CD14-positive monocyte (primary cell): ENCODE results near the gene DDX17. TPM values are rescaled to one million over a fixed set of nuclear protein-coding genes. Genes with fewer than 3 reads are reported as not detected.
A peak's percentile ranks its signal among the peaks of the same experiment; 100 is the strongest.

Experiments used
- DNase-seq, 3 donors: peaks; one replicate each; pipeline ENCODE4 v3.0.0-alpha.2; 2011 to 2022
- H2AFZ ChIP-seq: 2 replicates; pipeline ENCODE4 v1.6.0; 2012; ENCODE audit warnings: mild to moderate bottlenecking, low read depth, low read length, inconsistent platforms; ENCODE audit not compliant: insufficient read depth, poor library complexity, severe bottlenecking
- H3K27ac ChIP-seq, 2 donors: 1 replicate in 1 of 2; 2 replicates in 1 of 2; pipeline ENCODE4 v1.5.1; 2012 to 2013; ENCODE audit warnings: low read length in 2 of 2, control low read depth in 1 of 2, inconsistent platforms in 1 of 2, low read depth in 1 of 2, mild to moderate bottlenecking in 1 of 2
- H3K27me3 ChIP-seq, 2 donors: one replicate each; pipeline versions ENCODE4 v1.6.0 to v1.6.1; 2011 to 2013; ENCODE audit warnings: low read length in 2 of 2; ENCODE audit not compliant: control insufficient read depth in 2 of 2, insufficient read depth in 2 of 2
- H3K36me3 ChIP-seq, 2 donors: replicated peaks in 1 of 2; 1 replicate in 1 of 2; 2 replicates in 1 of 2; pipeline versions ENCODE4 v1.5.1 to v1.6.1; 2012 to 2013; ENCODE audit warnings: low read length in 2 of 2, control low read depth in 1 of 2, inconsistent platforms in 1 of 2, mild to moderate bottlenecking in 1 of 2; ENCODE audit not compliant: insufficient read depth in 2 of 2, control insufficient read depth in 1 of 2
- H3K4me1 ChIP-seq, 2 donors: 1 replicate in 1 of 2; 2 replicates in 1 of 2; pipeline versions ENCODE4 v1.5.1 to v1.6.1; 2012 to 2013; ENCODE audit warnings: low read length in 2 of 2, control low read depth in 1 of 2, inconsistent platforms in 1 of 2, mild to moderate bottlenecking in 1 of 2, moderate library complexity in 1 of 2; ENCODE audit not compliant: insufficient read depth in 2 of 2, control insufficient read depth in 1 of 2
- H3K4me2 ChIP-seq: replicated peaks from 2 replicates; pipeline ENCODE3; 2012; ENCODE audit warnings: low read length, moderate library complexity, mild to moderate bottlenecking; ENCODE audit not compliant: poor library complexity, severe bottlenecking; ENCODE audit errors: extremely low read depth
- H3K4me3 ChIP-seq, 3 experiments: fragments of 200-600 bp in 1 of 3; sonication (generic) in 1 of 3; replicated peaks in 1 of 3; 1 replicate in 2 of 3; 2 replicates in 1 of 3; pipeline ENCODE4 v1.5.1; 2011 to 2013; ENCODE audit warnings: low read length in 3 of 3, mild to moderate bottlenecking in 3 of 3, control low read depth in 2 of 3, low read depth in 2 of 3, inconsistent platforms in 1 of 3, moderate library complexity in 1 of 3
- H3K79me2 ChIP-seq: 2 replicates; pipeline ENCODE4 v1.6.0; 2012; ENCODE audit warnings: mild to moderate bottlenecking, control low read depth, inconsistent platforms, low read length, moderate library complexity; ENCODE audit not compliant: insufficient read depth
- H3K9ac ChIP-seq: 2 replicates; pipeline ENCODE4 v1.6.0; 2017; ENCODE audit warnings: low read length, mild to moderate bottlenecking; ENCODE audit not compliant: insufficient read depth, poor library complexity, severe bottlenecking
- H3K9me3 ChIP-seq, 2 donors: replicated peaks in 1 of 2; 1 replicate in 1 of 2; 2 replicates in 1 of 2; pipeline versions ENCODE4 v1.5.1 to v1.6.1; 2012 to 2013; ENCODE audit warnings: low read length in 2 of 2, control low read depth in 1 of 2; ENCODE audit not compliant: control insufficient read depth in 1 of 2, insufficient read depth in 1 of 2
- H4K20me1 ChIP-seq: 2 replicates; pipeline ENCODE4 v1.6.0; 2012; ENCODE audit warnings: mild to moderate bottlenecking, low read length, control low read depth, moderate library complexity; ENCODE audit not compliant: insufficient read depth
- H3K27ac Mint-ChIP-seq, 7 donors: one replicate each; pipeline ENCODE4 v1.8.0; 2020; ENCODE audit warnings: mild to moderate bottlenecking in 7 of 7, mixed read lengths in 7 of 7, moderate library complexity in 6 of 7, inconsistent platforms in 2 of 7
- H3K27me3 Mint-ChIP-seq, 3 donors: one replicate each; pipeline ENCODE4 v1.8.0; 2021 to 2022; ENCODE audit warnings: low read depth in 3 of 3, mild to moderate bottlenecking in 3 of 3, mixed read lengths in 3 of 3, moderate library complexity in 3 of 3, inconsistent platforms in 1 of 3
- H3K36me3 Mint-ChIP-seq, 2 donors: one replicate each; pipeline ENCODE4 v1.8.0; 2020; ENCODE audit warnings: mixed read lengths in 2 of 2, inconsistent platforms in 1 of 2, mild to moderate bottlenecking in 1 of 2
- H3K4me1 Mint-ChIP-seq: one replicate; pipeline ENCODE4 v1.8.0; 2020; ENCODE audit warnings: mild to moderate bottlenecking, mixed read lengths
- H3K4me3 Mint-ChIP-seq, 2 donors: one replicate each; pipeline ENCODE4 v1.8.0; 2020; ENCODE audit warnings: mild to moderate bottlenecking in 2 of 2, mixed read lengths in 2 of 2, moderate library complexity in 1 of 2
- H3K9me3 Mint-ChIP-seq, 7 donors: one replicate each; pipeline ENCODE4 v1.8.0; 2020 to 2022; ENCODE audit warnings: mixed read lengths in 7 of 7, mild to moderate bottlenecking in 6 of 7, moderate library complexity in 6 of 7, inconsistent platforms in 2 of 7
- CTCF ChIP-seq: fragments of 200-600 bp; IDR thresholded peaks from one replicate; pipeline ENCODE4 v1.8.0; 2022; ENCODE audit warnings: antibody characterized with exemption, mild to moderate bottlenecking
- WGBS: methylation state at CpG from one replicate; pipeline ENCODE4 v1.1.5; 2013; ENCODE audit warnings: missing lambda C conversion rate; ENCODE audit not compliant: insufficient coverage; 5-methylcytosine and 5-hydroxymethylcytosine counted together
- intact Hi-C, 2 donors: fragments of 100-400 bp; cut with micrococcal nuclease; formaldehyde crosslinking; loops; one replicate each; pipeline versions ENCODE4 v1.15.0 to v1.15.1; 2023
- polyA plus RNA-seq, 3 donors: library from polyadenylated mRNA; depleted of rRNA in 1 of 3; unstranded in 2 of 3; stranded (reverse) in 1 of 3; fragments of 300-500 nt in 2 of 3; fragments of >200 nt in 1 of 3; fragmentation: Illumina TruSeq in 2 of 3; gene quantifications; 1 replicate in 2 of 3; 2 replicates in 1 of 3; pipeline ENCODE4 v1.2.3, GENCODE V29; 2012 to 2021

The DDX17 gene
- polyA plus RNA-seq, 3 donors: 31.4 to 434 (median 36.3) TPM

- H4K20me1 ChIP-seq: peaks cover 6% of the 10 kb centered on the region
- DNase-seq: no peak
- WGBS: under 1% methylated on average over 72 of the region's 76 CpGs
- H3K4me2 ChIP-seq: peak within 1 kb of the TSS; percentile 57
- peaks cover 47 to 85% of the 10 kb centered on the region in 2 donors for H3K27me3 ChIP-seq
- peak within 1 kb of the TSS in 1 of 3 experiments; percentile 49 for H3K4me3 ChIP-seq
- TF ChIP-seq CTCF: no peak
- peaks cover 0 to 24% of the 10 kb centered on the region in 2 donors for H3K9me3 ChIP-seq
- Mint-ChIP-seq H3K27me3 (peaks cover 82 to 94% (median 85%) of the 10 kb centered on the region in 3 donors), H3K4me3 (peak within 1 kb of the TSS; percentile 72 to 87), H3K4me1 (peaks cover 8% of the 10 kb centered on the region), H3K9me3 (peaks cover 0 to 18% (median 8%) of the 10 kb centered on the region in 7 donors), H3K27ac (peak within 1 kb of the TSS in 1 of 7 donors; percentile 13), H3K36me3 (peaks cover 6 to 11% of the 10 kb centered on the region in 2 donors)
- H3K27ac ChIP-seq: no peak within 1 kb of the TSS
- peaks cover 3 to 6% of the 10 kb centered on the region in 2 donors for H3K4me1 ChIP-seq
- H3K79me2 ChIP-seq: no peaks in the 10 kb centered on the region
- no peaks in the 10 kb centered on the region for H3K36me3 ChIP-seq
- no peak within 1 kb of the TSS for H2AFZ ChIP-seq
- no peak within 1 kb of the TSS for H3K9ac ChIP-seq
- intact Hi-C loops: no loop called here
Measured at GRCh38 chr22:38455076-38455529, 51.0 kb downstream of the DDX17 start, which contains the start of gene KCNJ4. Gene KCNJ4 (minus strand): TSS chr22:38455199. CDS start chr22:38428132, 27,067 bp downstream.

GRCh38 chr22:38454353-38455075 lies 51.6 kb downstream of the DDX17 start:
- Histone ChIP-seq H3K36me3 (no peaks in the 10 kb centered on the region), H3K9me3 (peaks cover 0 to 24% of the 10 kb centered on the region in 2 donors), H2AFZ (no peak overlapping the region), H4K20me1 (peaks cover 6% of the 10 kb centered on the region), H3K4me3 (peak overlapping the region in 1 of 3 experiments; percentile 49), H3K79me2 (no peaks in the 10 kb centered on the region), H3K4me1 (peaks cover 3 to 6% of the 10 kb centered on the region in 2 donors), H3K27me3 (peaks cover 44 to 85% of the 10 kb centered on the region in 2 donors), H3K27ac (no peak overlapping the region), H3K4me2 (peak overlapping the region; percentile 57), H3K9ac (no peak overlapping the region)
- Mint-ChIP-seq H3K4me1 (peaks cover 8% of the 10 kb centered on the region), H3K27me3 (peaks cover 81 to 94% (median 84%) of the 10 kb centered on the region in 3 donors), H3K4me3 (peak overlapping the region; percentile 72 to 87), H3K36me3 (peaks cover 6 to 11% of the 10 kb centered on the region in 2 donors), H3K27ac (peak overlapping the region in 1 of 7 donors; percentile 13), H3K9me3 (peaks cover 0 to 18% (median 8%) of the 10 kb centered on the region in 7 donors)
- under 1% methylated on average over 62 of the region's 67 CpGs for WGBS
- DNase-seq: no peak
- intact Hi-C loops: no loop called here
- TF ChIP-seq CTCF: no peak
